IMR-90 (cell line): Measurements from ENCODE around the gene BECN2.

Experiments
- CEBPB ChIP-seq: IDR thresholded peaks from 2 replicates; pipeline ENCODE4 v1.6.1; 2012; ENCODE audit warnings: low read depth, low read length, improper control_type of control experiment
- FOS ChIP-seq: fragments of 150-350 bp; IDR thresholded peaks from 2 replicates; pipeline ENCODE4 v1.6.1; 2016; ENCODE audit warnings: low read depth, low read length
- MAFK ChIP-seq: IDR thresholded peaks from 2 replicates; pipeline ENCODE4 v1.6.1; 2012; ENCODE audit warnings: low read depth, low read length, improper control_type of control experiment
- MAZ ChIP-seq: IDR thresholded peaks from 2 replicates; pipeline ENCODE4 v1.6.1; 2012; ENCODE audit warnings: low read depth, mild to moderate bottlenecking, low read length, improper control_type of control experiment, moderate library complexity, borderline replicate concordance
- MXI1 ChIP-seq: IDR thresholded peaks from 2 replicates; pipeline ENCODE4 v1.6.1; 2012; ENCODE audit warnings: low read depth, mild to moderate bottlenecking, low read length, moderate library complexity, borderline replicate concordance
- POLR2A ChIP-seq: IDR thresholded peaks from 2 replicates; pipeline ENCODE4 v1.6.1; 2012; ENCODE audit warnings: mild to moderate bottlenecking, low read depth, low read length
- RAD21 ChIP-seq: IDR thresholded peaks from 2 replicates; pipeline ENCODE4 v1.6.1; 2012; ENCODE audit warnings: low read length, improper control_type of control experiment
- RCOR1 ChIP-seq: IDR thresholded peaks from 2 replicates; pipeline ENCODE4 v1.6.1; 2012; ENCODE audit warnings: mild to moderate bottlenecking, low read length, improper control_type of control experiment; ENCODE audit not compliant: insufficient replicate concordance
- RFX5 ChIP-seq: IDR thresholded peaks from 2 replicates; pipeline ENCODE4 v1.8.0; 2012; ENCODE audit warnings: low read depth, mild to moderate bottlenecking, low read length, moderate library complexity
- SMC3 ChIP-seq: fragments of 150-350 bp; IDR thresholded peaks from 2 replicates; pipeline ENCODE4 v1.6.1; 2016; ENCODE audit warnings: low read depth, mild to moderate bottlenecking, antibody characterized with exemption, low read length, moderate library complexity
- TF ChIP-seq, protein P1 (sequence below): conservative IDR thresholded peaks from 2 replicates; pipeline ENCODE4 v1.5.1; 2012; ENCODE audit warnings: mild to moderate bottlenecking, low read depth, low read length, improper control_type of control experiment
- TF ChIP-seq, protein P2 (sequence below): fragments of 150-350 bp; IDR thresholded peaks from 2 replicates; pipeline ENCODE4 v1.6.1; 2017; ENCODE audit warnings: mild to moderate bottlenecking, antibody characterized with exemption, low read length, low read depth

DNA sequence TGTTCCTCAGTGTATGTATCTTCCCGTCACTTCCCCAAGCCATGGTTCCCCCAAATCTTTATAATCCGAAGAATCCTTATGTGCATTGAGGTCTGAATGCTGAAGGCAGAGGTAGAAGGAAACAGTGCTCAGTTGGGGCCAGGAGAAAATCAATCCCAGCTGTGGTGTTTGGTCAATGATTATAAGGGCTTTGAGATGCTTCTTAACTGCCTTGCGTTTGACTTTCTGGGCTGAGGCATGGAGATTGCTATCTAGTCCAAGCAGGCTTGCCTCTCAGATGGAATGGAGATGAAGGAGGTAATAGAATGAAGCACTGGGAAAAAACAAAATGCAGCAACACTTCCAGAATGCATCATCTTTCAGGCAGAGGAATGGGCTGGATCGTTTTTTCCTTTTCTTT, 44.9 kb downstream of the BECN2 start:
- TF ChIP-seq, protein P1, sequence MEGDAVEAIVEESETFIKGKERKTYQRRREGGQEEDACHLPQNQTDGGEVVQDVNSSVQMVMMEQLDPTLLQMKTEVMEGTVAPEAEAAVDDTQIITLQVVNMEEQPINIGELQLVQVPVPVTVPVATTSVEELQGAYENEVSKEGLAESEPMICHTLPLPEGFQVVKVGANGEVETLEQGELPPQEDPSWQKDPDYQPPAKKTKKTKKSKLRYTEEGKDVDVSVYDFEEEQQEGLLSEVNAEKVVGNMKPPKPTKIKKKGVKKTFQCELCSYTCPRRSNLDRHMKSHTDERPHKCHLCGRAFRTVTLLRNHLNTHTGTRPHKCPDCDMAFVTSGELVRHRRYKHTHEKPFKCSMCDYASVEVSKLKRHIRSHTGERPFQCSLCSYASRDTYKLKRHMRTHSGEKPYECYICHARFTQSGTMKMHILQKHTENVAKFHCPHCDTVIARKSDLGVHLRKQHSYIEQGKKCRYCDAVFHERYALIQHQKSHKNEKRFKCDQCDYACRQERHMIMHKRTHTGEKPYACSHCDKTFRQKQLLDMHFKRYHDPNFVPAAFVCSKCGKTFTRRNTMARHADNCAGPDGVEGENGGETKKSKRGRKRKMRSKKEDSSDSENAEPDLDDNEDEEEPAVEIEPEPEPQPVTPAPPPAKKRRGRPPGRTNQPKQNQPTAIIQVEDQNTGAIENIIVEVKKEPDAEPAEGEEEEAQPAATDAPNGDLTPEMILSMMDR = no peak
- TF ChIP-seq MAFK (no peak), RCOR1 (no peak), SMC3 (no peak), RAD21 (no peak), RFX5 (no peak), POLR2A (no peak), MAZ (no peak), MXI1 (no peak), FOS (no peak), CEBPB (no peak)
- TF ChIP-seq, protein P2, sequence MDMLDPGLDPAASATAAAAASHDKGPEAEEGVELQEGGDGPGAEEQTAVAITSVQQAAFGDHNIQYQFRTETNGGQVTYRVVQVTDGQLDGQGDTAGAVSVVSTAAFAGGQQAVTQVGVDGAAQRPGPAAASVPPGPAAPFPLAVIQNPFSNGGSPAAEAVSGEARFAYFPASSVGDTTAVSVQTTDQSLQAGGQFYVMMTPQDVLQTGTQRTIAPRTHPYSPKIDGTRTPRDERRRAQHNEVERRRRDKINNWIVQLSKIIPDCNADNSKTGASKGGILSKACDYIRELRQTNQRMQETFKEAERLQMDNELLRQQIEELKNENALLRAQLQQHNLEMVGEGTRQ = no peak
